IPS-NIHi11 (cell line): ENCODE data around the gene RNF126.
"Not testable (repeated sequence)": the region's sequence is repeated elsewhere in the genome, so short reads cannot be mapped to it uniquely, and the experiment has no call there.

Experiments used
- DNase-seq: peaks from one replicate; pipeline ENCODE4 v3.0.0; 2012; ENCODE audit warnings: mixed read lengths, low spot score

The RNF126 gene

GRCh38 chr19:685454-685931, 22.5 kb upstream of the RNF126 start:
- DNase-seq: no peak

GRCh38 chr19:682678-683320, 19.8 kb upstream of the RNF126 start:
- no peak for DNase-seq

GRCh38 chr19:681029-682019, 18.3 kb upstream of the RNF126 start:
- peak; percentile 88 for DNase-seq

- DNase-seq: peak; percentile 97
These were observed 17.4 kb upstream of the RNF126 start for GRCh38 chr19:680287-681028.

GRCh38 chr19:679418-680286, 16.6 kb upstream of the RNF126 start:
- DNase-seq: peak; percentile 65

- DNase-seq: no peak
These were observed 15.9 kb upstream of the RNF126 start for GRCh38 chr19:678791-679388.

GRCh38 chr19:677601-678436, 14.8 kb upstream of the RNF126 start:
- DNase-seq: no peak

- no peak for DNase-seq
These were observed 14.2 kb upstream of the RNF126 start for GRCh38 chr19:677201-677600.

GRCh38 chr19:676339-677105, 13.5 kb upstream of the RNF126 start, which contains the start of gene FSTL3:
TSS of gene FSTL3 (plus strand) at chr19:676392. CDS start at chr19:676424, 32 bp downstream.
- DNase-seq: no peak

- no peak for DNase-seq
These were observed 13.0 kb upstream of the RNF126 start for GRCh38 chr19:676007-676338.

- DNase-seq: no peak
These were observed 11.5 kb upstream of the RNF126 start for GRCh38 chr19:674282-675151.

GRCh38 chr19:670609-671075, 7.6 kb upstream of the RNF126 start:
- no peak for DNase-seq

- not testable (repeated sequence) for DNase-seq
These were observed 5.8 kb upstream of the RNF126 start for GRCh38 chr19:668675-669434.

- DNase-seq: not testable (repeated sequence)
These were observed 4.1 kb upstream of the RNF126 start for GRCh38 chr19:666985-667573.

GRCh38 chr19:664913-665443, 2.0 kb upstream of the RNF126 start:
- DNase-seq: peak; percentile 95

GRCh38 chr19:663682-664117, 686 bp upstream of the RNF126 start:
- no peak for DNase-seq
